Epithelial cell of esophagus (primary cell): ENCODE measurements around the gene PPP1R9A.

Experiments
- DNase-seq: peaks from one replicate; pipeline ENCODE4 v3.0.0; 2010; ENCODE audit warnings: low read depth
- H3K4me3 ChIP-seq: 2 replicates; pipeline ENCODE4 v1.5.1; 2011; ENCODE audit warnings: mild to moderate bottlenecking, low read length, control low read depth
- CTCF ChIP-seq: IDR thresholded peaks from 2 replicates; pipeline ENCODE4 v1.5.1; 2011; ENCODE audit warnings: low read depth, mild to moderate bottlenecking, low read length, control low read depth, inconsistent platforms; ENCODE audit not compliant: insufficient read depth; ENCODE audit errors: missing control alignments

Gene PPP1R9A

DNA sequence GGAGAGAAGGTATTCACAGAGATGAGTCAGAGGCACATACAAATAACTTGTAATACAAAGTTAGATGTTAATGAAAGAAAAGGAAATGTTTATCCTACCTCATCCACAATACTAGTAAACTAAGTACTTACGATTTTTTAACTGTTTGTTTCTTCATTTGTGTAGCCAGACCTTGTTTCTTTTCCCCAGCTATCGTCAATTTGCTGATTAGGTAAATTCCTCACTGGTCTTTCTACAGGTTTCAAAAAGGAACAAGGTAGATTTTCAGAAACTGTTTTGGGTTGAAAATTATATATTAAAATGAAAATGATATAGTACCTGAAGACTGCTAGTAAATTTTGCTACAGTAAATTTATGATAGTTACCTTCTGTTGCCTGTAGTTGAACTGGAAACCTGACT lies 360.4 kb downstream of the PPP1R9A start:
- no peak for DNase-seq
- H3K4me3 ChIP-seq = no peak overlapping the region
- TF ChIP-seq CTCF = no peak

DNA sequence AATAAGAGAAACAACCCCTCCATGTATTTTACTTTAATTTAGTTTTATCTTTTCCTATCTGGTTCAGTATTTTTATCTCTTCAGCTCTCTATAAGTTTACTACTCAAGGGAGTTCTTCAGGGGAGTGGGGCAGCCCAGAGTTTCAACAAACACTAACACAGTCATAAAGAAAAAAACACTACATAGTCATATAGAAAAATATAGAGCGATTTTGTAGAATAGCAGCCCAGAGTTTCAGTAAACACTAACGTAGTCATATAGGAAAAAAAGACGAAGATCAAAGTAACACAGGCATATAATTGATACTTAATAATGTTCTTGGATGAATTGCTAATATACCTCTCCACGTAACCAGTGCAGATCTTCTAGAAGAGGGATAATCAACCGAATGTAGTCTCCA lies 362.2 kb downstream of the PPP1R9A start:
- TF ChIP-seq CTCF = no peak
- no peak for DNase-seq
- no peak overlapping the region for H3K4me3 ChIP-seq

DNA sequence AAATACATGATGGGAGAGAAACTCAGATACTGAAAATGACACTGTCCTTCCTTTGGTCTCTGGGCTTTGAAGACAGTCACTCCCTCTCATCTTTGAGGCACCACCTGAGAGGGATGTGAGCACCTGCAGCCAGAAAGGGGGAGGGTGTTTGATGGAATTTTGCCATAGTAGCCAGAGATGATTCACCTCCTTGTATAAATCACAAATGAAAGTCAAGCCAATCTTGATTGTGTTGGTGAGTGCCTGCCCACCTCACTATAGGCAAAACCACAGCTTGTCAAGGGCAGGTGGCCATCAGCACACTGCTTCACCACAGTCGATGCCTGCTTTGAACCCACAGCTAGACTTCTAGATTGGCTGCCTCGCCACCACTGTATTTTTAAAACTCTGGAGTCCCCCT lies 368.7 kb downstream of the PPP1R9A start:
- DNase-seq = peak; percentile 3
- TF ChIP-seq CTCF = no peak
- no peak overlapping the region for H3K4me3 ChIP-seq

DNA sequence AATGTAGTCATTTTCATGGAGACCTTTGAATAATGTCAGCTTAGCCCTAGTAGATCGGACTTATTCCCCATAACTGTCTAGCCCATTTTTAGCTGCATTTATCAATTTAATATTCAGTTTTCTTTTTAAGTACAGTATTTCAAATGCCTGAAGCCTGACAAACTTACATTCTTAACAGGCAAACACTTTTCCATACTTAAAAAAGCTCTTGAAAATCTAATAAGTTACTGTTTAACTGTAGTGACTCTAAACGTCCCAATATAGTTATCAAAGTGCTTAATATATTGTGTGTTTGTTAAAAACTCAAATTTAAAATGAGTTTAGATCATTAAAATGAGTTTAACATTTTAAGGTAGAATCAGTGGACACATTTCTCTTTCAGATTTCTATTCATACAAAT lies 372.0 kb downstream of the PPP1R9A start:
- no peak for TF ChIP-seq CTCF

GRCh38 chr7:95286096-95286495 lies 378.7 kb downstream of the PPP1R9A start:
- no peak overlapping the region for H3K4me3 ChIP-seq
- no peak for DNase-seq
- TF ChIP-seq CTCF = no peak

More for the DNA sequence above, 372.0 kb downstream of the PPP1R9A start:
- H3K4me3 ChIP-seq = no peak overlapping the region
- no peak for DNase-seq

GRCh38 chr7:95290166-95290830 lies 382.9 kb downstream of the PPP1R9A start:
- TF ChIP-seq CTCF = no peak
- no peak overlapping the region for H3K4me3 ChIP-seq
- DNase-seq = no peak

- no peak overlapping the region for H3K4me3 ChIP-seq
- TF ChIP-seq CTCF = no peak
- DNase-seq = no peak
These were observed 388.0 kb downstream of the PPP1R9A start for GRCh38 chr7:95295397-95295796.
